Chondrocyte (in vitro differentiated cells): ENCODE data around the gene DACH1. TPM values are rescaled to one million over a fixed set of nuclear protein-coding genes. Genes with fewer than 3 reads are reported as not detected.

Experiments used
- DNase-seq: peaks from one replicate; pipeline ENCODE4 v3.0.0; 2021; ENCODE audit warnings: mixed read lengths, low spot score
- H3K27ac Mint-ChIP-seq: one replicate; pipeline ENCODE4 v1.8.0; 2021; ENCODE audit warnings: mild to moderate bottlenecking, moderate library complexity, mixed read lengths; ENCODE audit not compliant: unreplicated experiment
- H3K27me3 Mint-ChIP-seq: 2 replicates; pipeline ENCODE4 v1.8.0; 2021; ENCODE audit warnings: low read depth, mixed read lengths
- H3K36me3 Mint-ChIP-seq: 2 replicates; pipeline ENCODE4 v1.8.0; 2021; ENCODE audit warnings: low read depth, mixed read lengths
- H3K4me1 Mint-ChIP-seq: 2 replicates; pipeline ENCODE4 v1.8.0; 2021; ENCODE audit warnings: low read depth, mild to moderate bottlenecking, mixed read lengths
- H3K4me3 Mint-ChIP-seq: one replicate; pipeline ENCODE4 v1.8.0; 2021; ENCODE audit warnings: mild to moderate bottlenecking, moderate library complexity, mixed read lengths; ENCODE audit not compliant: unreplicated experiment
- H3K9me3 Mint-ChIP-seq: 2 replicates; pipeline ENCODE4 v1.8.0; 2021; ENCODE audit warnings: low read depth, mixed read lengths
- total RNA-seq: library from RNA; stranded (reverse); gene quantifications from 3 replicates; pipeline ENCODE4 v1.2.1, GENCODE V29; 2021
- TF ChIP-seq, protein P1 (sequence below): fragments of 200-600 bp; sonication (generic); IDR thresholded peaks from 2 replicates; pipeline ENCODE4 v1.5.0; 2021; ENCODE audit warnings: antibody characterized with exemption, mild to moderate bottlenecking, moderate library complexity

Gene DACH1
- total RNA-seq, 1 donor from 2014 or later = 0.72 TPM

DNA sequence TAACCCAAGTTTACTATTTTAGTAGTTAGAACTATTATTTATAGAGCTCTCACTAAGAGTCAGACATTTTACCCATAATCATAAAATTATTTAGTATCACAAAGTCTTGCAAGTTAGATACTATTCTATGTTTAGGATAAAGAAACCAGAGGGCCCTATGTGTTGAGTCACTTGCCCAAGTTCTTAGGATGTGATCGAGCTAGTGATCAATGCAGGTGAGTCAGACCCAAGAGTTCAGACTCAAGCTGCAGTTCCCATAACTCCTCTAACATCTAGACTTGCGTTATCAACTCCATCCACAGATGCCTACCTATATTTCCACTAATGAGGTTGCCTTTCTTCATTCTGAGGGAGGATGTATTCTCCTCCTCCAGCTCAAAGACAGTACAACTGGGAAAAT, 53.8 kb downstream of the DACH1 start:
- Mint-ChIP-seq H3K27ac (no peak overlapping the region), H3K36me3 (no peaks in the 10 kb centered on the region), H3K4me3 (no peak overlapping the region), H3K4me1 (no peaks in the 10 kb centered on the region), H3K9me3 (no peaks in the 10 kb centered on the region), H3K27me3 (no peaks in the 10 kb centered on the region)
- no peak for DNase-seq
- TF ChIP-seq, protein P1, sequence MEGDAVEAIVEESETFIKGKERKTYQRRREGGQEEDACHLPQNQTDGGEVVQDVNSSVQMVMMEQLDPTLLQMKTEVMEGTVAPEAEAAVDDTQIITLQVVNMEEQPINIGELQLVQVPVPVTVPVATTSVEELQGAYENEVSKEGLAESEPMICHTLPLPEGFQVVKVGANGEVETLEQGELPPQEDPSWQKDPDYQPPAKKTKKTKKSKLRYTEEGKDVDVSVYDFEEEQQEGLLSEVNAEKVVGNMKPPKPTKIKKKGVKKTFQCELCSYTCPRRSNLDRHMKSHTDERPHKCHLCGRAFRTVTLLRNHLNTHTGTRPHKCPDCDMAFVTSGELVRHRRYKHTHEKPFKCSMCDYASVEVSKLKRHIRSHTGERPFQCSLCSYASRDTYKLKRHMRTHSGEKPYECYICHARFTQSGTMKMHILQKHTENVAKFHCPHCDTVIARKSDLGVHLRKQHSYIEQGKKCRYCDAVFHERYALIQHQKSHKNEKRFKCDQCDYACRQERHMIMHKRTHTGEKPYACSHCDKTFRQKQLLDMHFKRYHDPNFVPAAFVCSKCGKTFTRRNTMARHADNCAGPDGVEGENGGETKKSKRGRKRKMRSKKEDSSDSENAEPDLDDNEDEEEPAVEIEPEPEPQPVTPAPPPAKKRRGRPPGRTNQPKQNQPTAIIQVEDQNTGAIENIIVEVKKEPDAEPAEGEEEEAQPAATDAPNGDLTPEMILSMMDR = no peak

DNA sequence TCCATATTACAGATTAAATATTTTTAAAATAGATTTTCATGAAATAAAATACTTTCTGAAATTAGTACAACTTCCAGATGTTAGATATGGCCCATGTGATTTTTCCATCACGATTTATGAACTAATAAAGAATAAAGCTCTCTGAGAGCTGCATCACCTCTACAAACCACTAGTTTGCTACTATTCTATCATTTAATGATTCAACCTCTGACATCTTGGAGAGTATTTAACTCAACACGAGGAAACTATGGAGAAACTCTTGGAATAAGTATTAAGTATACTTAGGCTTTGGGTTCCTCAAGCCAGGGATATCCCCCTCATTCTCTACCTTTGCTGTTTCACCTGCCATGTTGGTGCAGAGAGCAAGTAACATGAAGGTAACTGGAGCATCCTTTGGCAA, 55.7 kb downstream of the DACH1 start:
- H3K27ac Mint-ChIP-seq = no peak overlapping the region

DNA sequence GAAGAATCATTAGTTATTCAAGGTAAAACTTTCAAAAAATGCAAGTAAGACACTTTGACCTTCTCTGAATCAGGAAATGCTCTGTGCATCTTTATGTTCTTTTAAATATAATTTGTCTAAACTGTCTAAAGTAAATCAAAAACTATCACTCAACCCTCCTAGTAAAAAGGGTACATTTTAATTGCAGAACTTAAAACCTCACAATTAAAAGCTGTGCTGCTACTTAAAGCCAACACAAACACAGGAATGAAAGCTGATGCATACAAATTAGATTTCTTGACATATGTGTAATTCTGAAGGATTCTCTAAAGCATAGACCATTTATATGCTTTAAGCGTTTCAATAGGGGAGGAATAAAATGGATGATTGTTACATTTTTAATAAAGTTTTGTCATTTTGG, 58.3 kb downstream of the DACH1 start:
- Mint-ChIP-seq H3K4me3 (no peak overlapping the region), H3K9me3 (no peaks in the 10 kb centered on the region), H3K27me3 (no peaks in the 10 kb centered on the region), H3K27ac (no peak overlapping the region), H3K36me3 (no peaks in the 10 kb centered on the region), H3K4me1 (no peaks in the 10 kb centered on the region)
- TF ChIP-seq, protein P1 = no peak
- no peak for DNase-seq

More for the DNA sequence above, 55.7 kb downstream of the DACH1 start:
- no peaks in the 10 kb centered on the region for H3K36me3 Mint-ChIP-seq
- no peak for DNase-seq
- TF ChIP-seq, protein P1 = no peak
- no peaks in the 10 kb centered on the region for H3K4me1 Mint-ChIP-seq
- no peak overlapping the region for H3K4me3 Mint-ChIP-seq
- no peaks in the 10 kb centered on the region for H3K27me3 Mint-ChIP-seq
- H3K9me3 Mint-ChIP-seq = no peaks in the 10 kb centered on the region

DNA sequence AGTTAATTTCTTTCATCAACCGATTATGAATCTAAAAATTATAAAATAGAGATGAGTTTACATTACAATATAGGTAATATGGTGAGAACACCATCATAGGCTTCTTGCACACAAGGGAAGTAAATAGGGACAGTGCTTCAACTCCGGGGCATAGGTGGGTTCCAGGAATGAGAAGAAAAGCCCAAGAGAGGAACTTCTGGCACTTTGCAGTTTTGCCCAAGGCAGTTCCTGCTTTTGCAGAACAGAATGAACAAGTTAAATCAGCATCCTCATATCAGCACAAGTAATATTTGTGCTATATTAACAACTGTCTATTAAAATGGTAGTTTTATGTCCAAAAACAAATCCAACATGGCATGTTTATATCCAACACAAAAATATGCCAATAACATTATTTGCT, 60.1 kb downstream of the DACH1 start:
- no peaks in the 10 kb centered on the region for H3K27me3 Mint-ChIP-seq
- no peaks in the 10 kb centered on the region for H3K36me3 Mint-ChIP-seq
- no peaks in the 10 kb centered on the region for H3K4me1 Mint-ChIP-seq
- H3K27ac Mint-ChIP-seq = no peak overlapping the region
- H3K4me3 Mint-ChIP-seq = no peak overlapping the region
- TF ChIP-seq, protein P1 = no peak
- no peaks in the 10 kb centered on the region for H3K9me3 Mint-ChIP-seq
- DNase-seq = no peak

DNA sequence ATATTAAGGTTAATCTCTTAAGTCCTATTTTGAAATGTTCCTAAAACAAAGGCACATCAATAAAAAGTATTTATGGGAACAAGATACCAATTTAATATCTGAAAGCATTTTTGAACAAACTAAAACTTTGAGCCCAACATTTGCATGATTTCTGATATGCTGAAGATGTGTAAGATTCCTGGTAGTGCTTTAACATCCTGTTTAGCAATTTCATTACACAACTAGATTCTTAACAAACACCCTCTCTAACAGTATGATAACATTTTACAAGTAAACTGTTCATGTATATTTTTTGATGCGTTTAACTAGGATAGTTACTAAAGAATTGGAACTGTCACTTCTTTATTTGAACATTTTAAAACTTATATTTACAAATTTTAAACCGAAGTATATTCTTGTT, 63.9 kb downstream of the DACH1 start:
- H3K4me3 Mint-ChIP-seq = no peak overlapping the region
- no peaks in the 10 kb centered on the region for H3K36me3 Mint-ChIP-seq
- H3K27me3 Mint-ChIP-seq = no peaks in the 10 kb centered on the region
- TF ChIP-seq, protein P1 = no peak
- no peaks in the 10 kb centered on the region for H3K4me1 Mint-ChIP-seq
- H3K27ac Mint-ChIP-seq = no peak overlapping the region
- no peak for DNase-seq
- H3K9me3 Mint-ChIP-seq = no peaks in the 10 kb centered on the region
